GM18909 (cell line): ENCODE data around the gene MGRN1.

Experiments used
- ATAC-seq: cut with Tn5 transposase; IDR thresholded peaks from one replicate; pipeline ENCODE4 v1.9.1; 2021; ENCODE audit warnings: mild to moderate bottlenecking; ENCODE audit not compliant: unreplicated experiment, poor library complexity

The MGRN1 gene

DNA sequence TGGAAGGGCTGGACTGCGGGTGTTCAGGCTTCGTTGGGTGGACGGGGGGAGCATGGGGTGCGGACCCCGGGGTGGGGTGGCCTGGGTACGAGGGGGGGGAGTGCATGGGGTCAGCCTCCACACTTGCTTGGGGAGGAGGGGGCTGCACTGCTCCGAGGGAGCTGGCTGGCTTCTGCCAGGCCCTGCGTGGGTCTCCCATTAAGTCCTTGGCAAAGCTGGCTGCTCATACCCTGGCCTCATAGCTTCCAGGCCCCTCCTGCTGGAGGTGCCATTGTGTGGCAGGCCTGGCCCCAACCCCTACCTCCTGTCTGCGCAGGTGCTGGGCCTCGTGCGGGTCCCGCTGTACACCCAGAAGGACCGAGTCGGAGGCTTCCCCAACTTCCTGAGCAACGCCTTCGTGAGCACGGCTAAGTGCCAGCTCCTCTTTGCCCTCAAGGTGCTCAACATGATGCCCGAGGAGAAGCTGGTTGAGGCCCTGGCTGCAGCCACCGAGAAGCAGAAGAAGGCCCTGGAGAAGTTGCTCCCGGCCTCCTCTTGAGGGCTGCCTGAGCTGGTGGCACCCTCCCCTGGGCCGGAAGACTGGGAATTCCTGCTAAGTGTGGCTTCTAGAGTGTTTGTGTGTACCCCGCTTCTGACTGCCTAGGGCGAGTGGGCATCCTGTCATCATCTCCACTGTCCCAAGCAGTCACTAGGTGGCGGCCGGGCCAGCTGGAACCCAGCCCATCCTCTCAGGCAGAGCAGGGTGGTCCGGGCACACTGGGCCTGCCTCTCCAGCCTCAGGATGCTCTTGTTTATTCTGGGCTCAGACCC is 70.2 kb downstream of the MGRN1 start:
- ATAC-seq = no peak

DNA sequence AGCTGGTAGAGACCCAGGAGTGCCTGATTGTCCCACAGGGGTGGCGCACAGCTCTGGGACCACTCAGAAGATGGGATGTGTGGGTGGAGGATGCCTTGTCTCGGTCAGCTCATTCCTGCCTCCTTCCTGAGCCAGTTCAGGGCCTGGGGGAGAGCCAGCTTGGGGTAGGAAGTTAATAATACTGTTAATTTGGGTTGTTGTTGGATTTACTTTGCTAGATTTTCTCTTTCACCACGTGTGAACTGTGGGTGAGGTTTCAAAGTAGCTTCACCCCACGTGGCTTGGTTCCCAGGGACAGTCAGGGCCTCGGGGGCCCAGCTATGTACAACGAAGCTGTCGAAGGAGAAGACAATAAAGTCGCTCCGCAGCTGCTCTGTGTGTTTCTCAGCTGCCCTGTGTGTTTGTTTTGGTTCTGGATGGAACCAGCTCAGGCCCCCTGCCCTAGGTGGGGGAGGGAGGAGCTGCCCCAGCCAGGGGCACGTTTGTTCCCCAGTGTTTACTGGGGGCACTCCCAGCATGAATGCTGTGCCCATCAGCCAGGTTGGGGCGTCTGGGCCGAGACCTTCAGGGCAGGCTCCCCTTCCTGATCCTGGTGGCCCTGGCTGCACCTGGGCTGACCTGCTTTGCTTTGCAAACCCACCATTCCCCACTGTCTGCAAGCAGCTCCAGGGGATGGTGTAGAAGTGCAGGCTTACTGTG is 71.0 kb downstream of the MGRN1 start:
- ATAC-seq = no peak

DNA sequence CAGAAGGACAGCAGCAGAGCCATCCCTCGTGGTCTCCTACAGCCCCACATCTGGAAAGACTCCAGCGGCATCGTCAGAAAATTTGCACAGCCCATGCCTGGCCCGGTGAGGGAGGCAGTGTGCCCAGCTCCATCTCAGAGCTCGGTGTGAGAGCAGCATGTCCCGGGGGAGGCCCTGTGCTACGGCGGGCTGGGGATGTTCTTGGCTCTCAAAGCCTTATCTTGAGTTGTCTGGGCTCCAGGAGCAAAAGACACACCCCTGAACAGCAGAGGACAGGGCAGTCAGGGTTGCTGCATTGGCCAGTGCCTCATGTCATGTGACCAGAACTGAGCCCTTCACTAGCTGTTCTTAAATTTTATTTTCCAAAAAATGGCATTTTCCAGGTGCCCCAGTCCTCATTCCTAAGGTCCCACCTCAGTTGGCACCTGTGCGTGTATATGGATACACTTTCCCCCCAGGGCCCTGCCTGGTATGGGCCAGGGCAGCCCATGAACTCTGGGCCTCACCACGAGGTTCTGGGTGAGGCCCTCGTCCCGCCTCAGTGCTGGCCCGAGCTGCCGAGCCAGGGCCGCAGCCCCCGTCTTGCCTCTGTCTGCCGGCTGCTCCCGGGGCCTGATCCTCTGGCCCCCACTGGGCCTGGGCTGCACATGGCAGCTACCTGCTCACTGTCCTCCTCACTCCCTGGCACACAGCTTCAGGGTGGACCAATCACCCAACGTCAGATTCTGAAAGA is 71.7 kb downstream of the MGRN1 start:
- ATAC-seq = no peak

DNA sequence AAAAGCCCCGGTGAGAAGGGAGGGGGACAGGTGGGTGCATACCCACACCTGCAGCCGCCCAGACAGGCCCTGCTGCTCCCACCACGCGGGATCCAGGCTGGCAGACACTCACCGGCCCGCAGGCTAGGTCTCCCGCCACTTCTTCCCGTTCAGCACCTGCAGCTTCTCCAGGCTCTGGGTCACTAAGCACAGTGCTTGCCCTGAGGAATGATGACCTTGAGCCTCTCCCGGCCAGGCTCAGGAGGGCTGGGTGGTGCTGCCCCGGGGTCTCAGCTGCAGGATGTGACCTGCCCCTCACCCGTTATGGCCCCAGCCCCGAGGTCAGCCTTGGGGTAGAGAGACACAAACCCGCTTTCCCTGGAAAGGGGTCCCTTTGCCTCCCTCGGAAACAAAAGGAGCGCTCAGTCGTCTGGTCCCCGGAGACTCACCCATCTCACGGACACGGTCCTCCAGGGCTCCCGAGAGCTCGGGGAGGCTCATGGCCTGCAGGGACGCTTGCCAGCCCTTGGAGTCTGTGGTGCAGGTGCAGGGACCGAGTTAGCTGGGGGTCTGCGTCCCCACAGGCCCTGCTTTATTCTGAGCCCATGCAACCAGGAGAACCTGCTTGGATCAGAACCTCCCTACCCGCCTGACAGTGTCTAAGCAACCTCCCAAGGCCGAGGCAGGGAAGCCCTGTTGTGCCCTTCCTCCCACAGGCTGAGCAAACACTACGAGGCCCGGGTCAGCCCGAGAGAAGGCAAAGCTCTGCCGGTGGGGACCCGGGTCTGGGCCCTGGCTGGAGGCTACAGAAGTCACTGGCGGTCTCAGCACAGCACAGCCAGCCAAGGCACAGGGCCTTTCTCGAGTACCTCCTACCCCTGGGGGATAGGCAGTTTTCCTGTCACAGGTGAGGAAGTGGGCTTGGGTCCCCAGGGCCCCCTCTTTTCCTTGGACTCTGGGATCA is 72.5 kb downstream of the MGRN1 start:
- ATAC-seq = no peak

DNA sequence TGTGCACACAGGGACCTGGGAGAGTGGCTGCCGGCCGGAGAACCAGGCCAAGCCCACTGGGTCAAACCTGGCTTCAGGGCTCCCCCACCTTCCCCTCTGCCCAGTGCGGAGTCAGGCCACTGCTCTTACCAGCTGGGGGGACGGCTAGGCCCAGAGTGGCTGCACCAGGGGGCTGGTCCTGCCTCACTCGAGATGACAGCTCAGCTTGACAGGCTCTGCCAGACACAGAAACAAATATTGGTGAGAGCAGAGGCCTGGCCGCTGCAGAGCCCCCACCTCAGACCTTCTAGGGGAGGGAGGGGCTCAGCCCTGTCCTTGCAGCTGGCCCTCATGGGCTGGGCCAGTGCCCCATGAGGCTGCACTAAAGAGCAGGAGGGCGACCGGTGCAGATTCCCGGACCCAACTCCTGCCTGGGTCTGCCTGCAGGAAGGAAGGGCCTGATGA is 73.2 kb downstream of the MGRN1 start:
- no peak for ATAC-seq

DNA sequence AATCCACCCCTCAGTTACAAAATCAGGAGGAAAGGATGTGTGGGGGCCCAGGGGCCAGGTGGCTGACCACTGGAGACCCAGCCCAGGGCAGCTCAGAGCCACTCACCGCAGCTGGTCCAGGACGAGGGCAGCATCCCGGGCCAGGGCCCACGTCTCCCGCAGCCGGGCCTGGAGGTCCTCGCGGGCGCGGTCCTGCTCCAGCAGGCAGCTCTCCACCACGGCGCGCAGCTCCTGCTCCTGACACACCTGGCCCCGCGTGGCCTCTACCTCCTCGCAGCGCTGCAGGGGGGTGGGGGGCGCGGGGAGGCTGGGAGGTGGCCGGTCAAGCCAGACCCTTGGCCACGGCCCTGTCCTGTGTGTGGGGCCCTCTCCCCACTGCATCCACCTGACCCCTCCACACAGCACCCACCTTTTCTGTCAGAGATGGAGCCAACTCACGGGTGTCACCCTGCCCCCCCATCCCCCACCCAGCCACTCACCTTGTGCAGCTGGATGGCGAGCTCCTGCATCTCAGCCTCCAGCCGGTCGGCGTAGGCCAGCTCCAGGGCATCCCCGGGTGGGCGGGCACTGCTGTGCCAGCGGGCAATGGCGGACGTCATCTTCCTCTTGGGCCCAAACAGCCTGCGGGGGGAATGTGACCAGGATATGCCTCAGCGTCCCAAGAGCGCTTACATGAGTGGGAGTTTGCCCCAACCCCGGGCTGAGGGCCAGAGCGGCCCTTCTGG is 73.9 kb downstream of the MGRN1 start:
- ATAC-seq = no peak

DNA sequence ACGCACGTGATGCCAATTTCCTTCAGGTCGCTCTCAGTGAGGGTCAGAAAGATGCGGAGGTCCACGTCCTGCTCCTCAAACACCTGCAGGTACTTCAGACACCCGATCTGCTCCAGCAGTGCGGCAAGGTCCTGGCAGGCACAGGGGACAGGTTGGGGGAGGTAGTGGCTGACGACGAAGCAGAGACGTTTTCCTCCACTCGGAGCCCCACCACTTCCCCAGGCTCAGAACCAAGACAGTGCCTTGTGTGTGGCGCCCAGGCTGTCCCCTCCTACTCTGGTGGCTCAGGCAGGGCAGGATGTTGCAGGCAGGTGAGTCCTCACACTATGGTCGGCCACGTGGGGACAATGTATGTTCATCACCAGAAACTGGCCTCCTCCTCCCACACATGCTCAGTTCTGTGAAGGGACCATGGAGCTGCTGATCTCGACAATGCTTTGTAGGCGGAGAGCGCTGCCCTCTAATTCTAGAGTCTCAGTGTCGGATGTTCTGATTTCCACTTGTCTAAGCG is 74.5 kb downstream of the MGRN1 start:
- no peak for ATAC-seq

DNA sequence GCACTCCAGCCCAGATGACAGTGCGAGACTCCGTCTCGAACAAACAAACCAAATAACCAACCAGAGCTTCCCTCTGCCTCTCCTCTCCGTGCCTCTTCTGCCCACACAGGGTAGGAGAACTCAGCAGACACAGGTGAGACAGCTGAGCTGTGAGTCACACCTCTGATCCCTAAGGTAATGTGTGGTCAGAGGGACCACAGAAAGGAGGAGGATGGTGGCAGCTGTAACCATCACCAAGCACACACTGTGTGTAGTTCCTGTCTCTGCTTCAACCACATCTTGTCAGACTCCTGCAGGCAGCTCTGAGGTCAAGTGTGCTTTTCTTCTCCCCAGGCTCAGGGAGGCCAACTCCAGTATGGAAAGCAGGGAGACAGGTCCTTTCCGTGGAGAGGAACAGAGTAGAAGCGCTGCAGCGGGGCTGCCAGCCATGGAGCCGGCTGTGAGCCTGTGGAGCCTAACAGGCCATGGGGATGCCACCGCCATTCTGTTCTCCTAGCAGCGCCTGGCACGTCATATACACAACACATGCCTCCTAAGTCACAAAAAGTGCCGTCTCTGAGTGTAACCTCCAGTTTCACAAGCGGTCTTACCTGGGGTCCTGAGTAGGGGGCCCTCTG is 75.9 kb downstream of the MGRN1 start:
- no peak for ATAC-seq

DNA sequence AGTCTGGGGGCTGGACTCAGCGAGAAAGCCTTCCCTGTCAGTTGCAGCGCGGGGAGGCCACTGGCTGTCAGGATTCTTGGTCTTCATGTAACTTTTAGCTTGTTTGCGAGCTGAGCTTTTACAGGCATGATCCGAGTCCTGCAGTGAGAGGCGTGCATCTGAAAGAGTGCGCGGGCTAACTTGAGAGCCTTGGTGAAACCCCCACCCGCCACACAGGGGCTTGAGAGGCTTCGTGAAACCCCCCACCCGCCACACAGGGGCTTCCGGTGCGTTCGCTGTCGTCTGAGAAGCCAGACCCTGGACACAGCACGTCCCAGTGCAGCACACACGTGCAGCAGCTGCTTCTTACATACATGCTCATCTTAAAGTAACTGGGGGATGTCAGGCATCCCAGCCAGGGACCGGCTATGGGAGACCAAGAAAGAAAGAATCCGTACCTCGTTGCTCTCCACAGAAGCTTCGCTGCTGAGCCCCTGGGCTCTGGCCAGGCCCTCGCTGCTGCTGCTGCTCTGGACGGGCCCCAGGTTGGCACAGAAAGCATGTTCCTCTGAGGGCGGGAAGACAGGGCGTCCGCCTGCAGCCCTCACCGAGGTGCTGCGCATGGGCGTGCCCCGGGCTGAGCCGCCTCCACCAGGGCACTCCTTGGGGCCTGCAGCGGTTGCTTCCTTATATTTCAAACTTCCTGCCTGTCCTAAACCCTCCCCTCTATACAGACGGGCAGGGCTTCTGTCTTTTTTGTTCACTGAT is 76.5 kb downstream of the MGRN1 start:
- no peak for ATAC-seq

DNA sequence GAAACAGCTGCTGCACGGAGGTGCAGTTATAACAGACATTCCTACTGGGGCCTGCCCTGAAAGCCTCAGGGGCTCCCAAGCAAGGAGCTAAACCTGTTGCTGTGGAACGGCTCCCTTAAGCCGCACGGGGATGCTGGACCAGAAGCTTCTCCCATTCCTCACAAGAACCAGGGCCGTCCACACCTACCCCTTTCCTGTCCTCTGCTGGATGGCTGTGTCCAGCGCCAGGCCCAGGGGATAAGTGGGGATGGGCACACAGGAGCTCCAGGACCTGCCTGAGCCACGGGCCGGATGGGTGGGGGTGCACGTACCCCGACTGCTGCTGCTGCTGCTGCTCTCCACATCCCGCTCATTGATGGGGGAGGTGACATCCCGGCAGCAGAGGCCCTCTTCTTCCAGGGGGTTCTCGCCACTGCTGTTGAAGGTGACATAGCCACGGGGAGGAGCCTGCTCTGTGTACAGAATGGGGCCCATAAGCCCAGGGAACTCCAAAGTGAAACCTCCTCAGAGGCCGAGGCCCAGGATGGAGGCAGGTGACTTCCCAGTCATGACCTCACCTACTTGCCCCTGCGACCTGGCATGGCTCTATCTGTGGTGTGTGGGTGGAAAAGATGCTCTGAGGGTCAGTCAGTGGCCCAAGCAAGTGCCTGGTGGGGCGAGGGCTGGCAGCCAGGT is 77.3 kb downstream of the MGRN1 start:
- no peak for ATAC-seq

DNA sequence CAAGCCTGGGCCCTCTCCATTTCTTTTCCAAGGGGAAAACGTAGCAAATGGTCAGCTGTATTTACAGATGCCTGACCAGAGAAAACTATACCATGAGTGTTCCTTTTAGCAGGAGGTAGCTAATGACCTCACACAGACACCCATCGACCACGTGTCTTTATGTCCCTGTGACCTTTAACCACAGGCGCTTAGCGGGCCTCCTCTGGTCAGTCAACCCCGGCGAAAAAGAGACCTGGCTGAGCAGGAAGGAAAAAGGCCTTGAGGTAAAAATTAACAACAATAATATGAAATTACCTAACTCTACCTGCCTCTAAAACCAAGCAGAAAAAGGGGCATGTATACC is 77.8 kb downstream of the MGRN1 start:
- ATAC-seq = no peak

DNA sequence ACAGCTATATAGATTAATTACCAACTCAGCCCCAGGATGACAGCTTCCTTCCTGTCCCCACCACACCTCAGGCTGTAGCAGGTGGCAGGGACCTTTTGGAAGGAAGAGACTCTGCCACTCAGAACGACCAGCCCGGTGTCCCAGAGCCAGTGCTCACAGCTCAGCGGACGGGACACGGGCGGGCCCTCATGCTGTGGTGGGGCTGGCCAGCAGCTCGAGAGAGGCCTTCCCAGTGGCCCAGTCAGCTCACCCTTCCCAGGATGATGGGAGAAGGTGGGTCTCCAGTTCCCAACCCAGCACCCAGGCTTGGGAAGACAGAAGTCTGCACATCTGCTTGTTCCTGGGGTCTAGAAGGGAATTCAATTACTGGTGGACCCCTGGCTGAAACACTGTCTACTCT is 79.3 kb downstream of the MGRN1 start:
- ATAC-seq = no peak

DNA sequence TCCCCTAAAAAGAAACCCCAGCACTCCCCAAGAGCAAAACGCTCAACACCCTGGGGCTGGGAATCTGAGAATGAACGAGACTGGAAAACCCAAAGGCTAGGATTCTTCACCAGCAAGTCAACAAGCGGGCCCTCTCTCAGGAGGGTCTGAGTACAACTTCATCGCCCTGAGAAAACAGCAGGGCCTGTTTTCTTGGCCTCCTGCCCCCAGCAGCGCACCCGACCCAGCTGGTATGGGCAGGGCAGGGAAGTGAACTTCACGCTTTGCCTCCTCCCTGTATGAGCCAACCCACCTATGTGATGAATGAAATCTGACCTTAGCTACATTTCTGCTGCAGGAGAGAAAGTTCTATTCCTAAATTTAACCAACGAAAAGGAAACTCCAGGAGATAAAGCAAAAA is 79.9 kb downstream of the MGRN1 start:
- ATAC-seq = no peak

DNA sequence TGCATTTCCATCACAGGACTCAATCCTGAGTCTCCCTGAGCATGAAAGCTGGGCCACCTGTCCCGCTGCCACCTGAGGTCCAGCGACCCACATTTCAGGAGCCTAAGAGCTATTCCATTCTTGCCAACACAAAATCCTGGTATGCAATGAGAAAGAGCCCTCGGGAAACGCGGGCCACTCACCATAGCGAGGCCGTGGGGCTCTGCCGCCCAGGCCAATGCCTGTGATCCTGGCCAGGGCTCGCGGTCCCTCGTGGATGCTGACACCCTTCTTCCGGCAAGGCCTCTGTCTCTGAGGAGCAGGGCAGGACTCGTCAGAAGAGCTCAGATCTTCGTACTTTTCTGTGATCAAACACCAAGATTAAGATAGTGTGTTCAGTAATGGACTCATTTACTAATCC is 80.3 kb downstream of the MGRN1 start:
- no peak for ATAC-seq

DNA sequence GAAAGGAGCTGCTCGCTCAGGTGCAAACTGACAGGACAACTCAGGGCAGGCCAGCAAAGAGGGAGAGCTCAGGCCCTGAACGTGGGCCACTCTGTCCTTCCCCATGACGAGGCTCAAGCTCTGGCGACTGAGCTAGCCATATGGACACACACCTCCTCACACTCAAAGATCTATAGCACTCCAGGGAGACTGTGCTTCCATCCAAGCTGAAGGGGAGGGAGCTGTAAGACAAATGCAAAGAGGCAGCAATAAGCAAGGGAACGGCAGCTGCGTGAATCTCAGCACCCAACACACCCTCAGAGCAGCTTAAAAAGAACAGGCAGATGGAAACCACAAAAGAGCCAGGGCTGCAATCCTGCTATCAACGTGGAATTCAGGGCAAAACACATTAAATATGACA is 82.2 kb downstream of the MGRN1 start:
- no peak for ATAC-seq

DNA sequence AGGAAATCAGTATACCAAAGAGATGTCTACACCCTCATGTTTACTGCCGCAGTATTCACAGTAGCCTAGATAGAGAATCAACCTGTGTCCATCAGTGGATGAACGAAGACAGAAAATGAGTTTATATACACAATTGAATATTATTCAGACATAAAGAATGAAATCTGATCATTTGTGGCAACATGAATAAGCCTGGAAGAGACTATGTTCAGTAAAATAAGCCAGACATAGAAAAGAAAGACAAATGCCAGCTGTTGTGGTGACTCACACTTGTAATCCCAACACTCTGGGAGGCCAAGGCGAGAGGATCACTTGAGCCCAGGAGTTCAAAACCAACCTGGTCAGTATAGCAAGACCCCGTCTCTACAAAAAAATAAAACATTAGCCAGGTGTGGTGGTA is 84.9 kb downstream of the MGRN1 start:
- ATAC-seq = no peak

DNA sequence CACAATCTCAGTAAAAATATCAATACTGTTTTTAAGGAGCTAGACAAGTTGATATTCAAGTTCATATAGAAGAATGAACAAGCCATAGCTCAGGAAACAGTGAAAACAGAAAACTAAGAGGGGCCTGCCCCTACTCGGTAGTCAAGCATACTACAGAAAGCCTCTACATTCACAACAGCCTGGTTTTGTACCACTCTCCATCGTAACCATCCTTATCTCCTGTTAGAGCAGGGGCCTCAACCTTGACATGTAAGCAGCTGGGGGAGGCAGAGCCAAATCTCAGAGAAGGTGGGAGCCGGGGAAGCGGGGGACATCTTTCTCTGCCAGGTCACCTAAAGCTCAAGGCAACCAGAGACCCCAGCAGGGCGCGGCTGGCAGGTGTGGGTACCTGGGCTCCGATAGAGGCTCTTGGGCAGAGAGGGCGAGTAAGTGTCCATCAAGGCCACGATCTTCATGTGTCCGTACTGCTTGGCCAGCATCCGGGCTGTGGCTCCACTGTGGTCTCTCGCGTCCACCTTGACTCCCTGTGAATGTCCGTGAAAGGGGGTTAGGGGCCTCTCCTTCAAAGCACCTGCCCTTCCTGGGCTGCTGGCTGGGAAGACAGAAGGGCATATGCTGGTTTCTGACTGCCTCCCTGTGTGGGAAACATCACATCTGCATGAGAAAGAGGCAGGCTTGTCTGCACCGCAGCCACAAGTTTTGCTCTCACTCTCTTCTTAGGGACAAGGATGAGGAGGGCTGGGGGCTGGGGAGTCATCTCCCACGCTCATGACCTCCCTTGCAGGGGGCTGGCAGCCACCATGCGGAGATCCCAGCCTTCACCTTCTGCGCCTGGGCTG is 89.3 kb downstream of the MGRN1 start:
- no peak for ATAC-seq
